GM23338 (cell line): ENCODE data around the gene RSPO3. TPM values are rescaled to one million over a fixed set of nuclear protein-coding genes. Genes with fewer than 3 reads are reported as not detected.

Experiments
- ATAC-seq: fragments of 200-7000 bp; cut with Tn5 transposase; 3 replicates; pipeline ENCODE4 v1.9.1; 2020
- DNase-seq: peaks from one replicate; pipeline ENCODE4 v3.0.0-alpha.2; 2015; ENCODE audit warnings: low spot score
- H2AFZ ChIP-seq: fragments of 200-600 bp; sonication (generic); 2 replicates; pipeline ENCODE4 v1.8.0; 2016; ENCODE audit warnings: antibody characterized with exemption, mild to moderate bottlenecking, moderate library complexity
- H3F3A ChIP-seq: fragments of 200-600 bp; sonication (generic); replicated peaks from 2 replicates; pipeline ENCODE4 v1.8.0; 2017; ENCODE audit warnings: antibody characterized with exemption, mixed run types, low read depth
- H3K27ac ChIP-seq: fragments of 200-600 bp; sonication (generic); 2 replicates; pipeline ENCODE4 v1.6.1; 2016; ENCODE audit warnings: low read depth
- H3K27me3 ChIP-seq: fragments of 200-600 bp; sonication (generic); 2 replicates; pipeline ENCODE4 v1.8.0; 2016; ENCODE audit warnings: mild to moderate bottlenecking, mixed run types, moderate library complexity; ENCODE audit not compliant: insufficient read depth
- H3K36me3 ChIP-seq: fragments of 200-600 bp; sonication (generic); 2 replicates; pipeline ENCODE4 v1.8.0; 2016; ENCODE audit warnings: mild to moderate bottlenecking; ENCODE audit not compliant: insufficient read depth
- H3K4me1 ChIP-seq: fragments of 200-600 bp; sonication (generic); 2 replicates; pipeline ENCODE4 v1.8.0; 2016; ENCODE audit warnings: mild to moderate bottlenecking, moderate library complexity; ENCODE audit not compliant: insufficient read depth
- H3K4me2 ChIP-seq: fragments of 200-600 bp; sonication (generic); 2 replicates; pipeline ENCODE4 v1.7.1; 2017; ENCODE audit warnings: mixed run types
- H3K4me3 ChIP-seq: fragments of 200-600 bp; sonication (generic); 2 replicates; pipeline ENCODE4 v1.6.1; 2016; ENCODE audit warnings: mixed run types
- H3K79me2 ChIP-seq: fragments of 200-600 bp; sonication (generic); replicated peaks from 2 replicates; pipeline ENCODE4 v1.8.0; 2017; ENCODE audit warnings: mild to moderate bottlenecking; ENCODE audit not compliant: insufficient read depth
- H3K9me2 ChIP-seq: fragments of 200-600 bp; sonication (generic); 2 replicates; pipeline ENCODE4 v1.8.0; 2017; ENCODE audit not compliant: insufficient read depth
- H4K20me1 ChIP-seq: fragments of 200-600 bp; sonication (generic); replicated peaks from 2 replicates; pipeline ENCODE4 v1.8.0; 2017; ENCODE audit warnings: mild to moderate bottlenecking; ENCODE audit not compliant: insufficient read depth
- H3K27ac Mint-ChIP-seq: 2 replicates; pipeline ENCODE4 v1.8.0; 2020; ENCODE audit warnings: inconsistent platforms, mild to moderate bottlenecking, moderate library complexity, mixed read lengths
- H3K27me3 Mint-ChIP-seq: 3 replicates; pipeline ENCODE4 v1.8.0; 2022; ENCODE audit warnings: low read depth, mild to moderate bottlenecking, moderate library complexity, mixed read lengths, inconsistent platforms; ENCODE audit not compliant: insufficient read depth, poor library complexity
- H3K36me3 Mint-ChIP-seq: 3 replicates; pipeline ENCODE4 v1.8.0; 2021; ENCODE audit warnings: low read depth, mild to moderate bottlenecking, inconsistent platforms, moderate library complexity, mixed read lengths
- H3K4me1 Mint-ChIP-seq: 3 replicates; pipeline ENCODE4 v1.8.0; 2020; ENCODE audit warnings: mild to moderate bottlenecking, inconsistent platforms, mixed read lengths
- H3K4me3 Mint-ChIP-seq: 3 replicates; pipeline ENCODE4 v1.8.0; 2021; ENCODE audit warnings: moderate library complexity, mild to moderate bottlenecking, inconsistent platforms, mixed read lengths
- H3K9me3 Mint-ChIP-seq: 3 replicates; pipeline ENCODE4 v1.8.0; 2020; ENCODE audit warnings: moderate library complexity, mild to moderate bottlenecking, inconsistent platforms, mixed read lengths
- CREB1 ChIP-seq: fragments of 250-450 bp; sonication (Bioruptor Pico); IDR thresholded peaks from 2 replicates; pipeline ENCODE4 v1.5.0; 2020; ENCODE audit warnings: low read depth, mild to moderate bottlenecking, moderate library complexity
- CTCF ChIP-seq, 2 experiments: fragments of 200-600 bp in 1 of 2; sonication (generic) in 1 of 2; conservative IDR thresholded peaks; 2 replicates each; pipeline versions ENCODE4 v1.5.1 to v1.6.1; 2016 to 2017; ENCODE audit warnings: antibody characterized with exemption in 2 of 2, low read depth in 2 of 2, mild to moderate bottlenecking in 2 of 2, moderate library complexity in 1 of 2
- EZH2 ChIP-seq: fragments of 200-600 bp; sonication (generic); IDR thresholded peaks from one replicate; pipeline ENCODE4 v1.8.0; 2017; ENCODE audit warnings: antibody characterized with exemption, mild to moderate bottlenecking, low read depth; ENCODE audit not compliant: unreplicated experiment
- EZH2phosphoT487 ChIP-seq: fragments of 200-600 bp; sonication (generic); IDR thresholded peaks from one replicate; pipeline ENCODE4 v1.8.1; 2018; ENCODE audit warnings: antibody characterized with exemption; ENCODE audit not compliant: unreplicated experiment
- JUNB ChIP-seq: IDR thresholded peaks from one replicate; pipeline ENCODE4 v1.6.1; 2016; ENCODE audit warnings: antibody characterized with exemption; ENCODE audit not compliant: unreplicated experiment
- NANOG ChIP-seq: IDR thresholded peaks from 2 replicates; pipeline ENCODE4 v1.6.1; 2016; ENCODE audit warnings: antibody characterized with exemption, borderline replicate concordance
- POLR2AphosphoS5 ChIP-seq: IDR thresholded peaks from 2 replicates; pipeline ENCODE4 v1.6.1; 2016; ENCODE audit warnings: antibody characterized with exemption, low read depth
- STAT1 ChIP-seq: IDR thresholded peaks from one replicate; pipeline ENCODE4 v1.6.1; 2016; ENCODE audit warnings: antibody characterized with exemption; ENCODE audit not compliant: unreplicated experiment
- ZNF114 ChIP-seq: fragments of 250-450 bp; sonication (Bioruptor Pico); IDR thresholded peaks from 2 replicates; pipeline ENCODE4 v1.5.0; 2020; ENCODE audit warnings: mild to moderate bottlenecking, moderate library complexity
- ZNF331 ChIP-seq: fragments of 250-450 bp; sonication (Bioruptor Pico); IDR thresholded peaks from 2 replicates; pipeline ENCODE4 v1.5.0; 2020; ENCODE audit warnings: low read depth, mild to moderate bottlenecking, moderate library complexity
- polyA plus RNA-seq: library from polyadenylated mRNA; unstranded; fragments of >200 nt; fragmentation: Nextera tagmentation; extraction: Ambion mirVana; gene quantifications from 2 replicates; pipeline ENCODE4 v1.2.1, GENCODE V29; 2016
- total RNA-seq: library from RNA; depleted of rRNA; stranded (reverse); fragments of >200 nt; shearing (Covaris generic); gene quantifications from 2 replicates; pipeline ENCODE4 v1.2.3, GENCODE V29; 2014
- TF ChIP-seq, protein P1 (sequence below): fragments of 250-450 bp; sonication (Bioruptor Pico); IDR thresholded peaks from 2 replicates; pipeline ENCODE4 v1.5.0; 2020; ENCODE audit warnings: mild to moderate bottlenecking, moderate library complexity
- TF ChIP-seq, protein P2 (sequence below): IDR thresholded peaks from 2 replicates; pipeline ENCODE4 v1.6.1; 2016; ENCODE audit warnings: antibody characterized with exemption
- TF ChIP-seq, protein P3 (sequence below): IDR thresholded peaks from one replicate; pipeline ENCODE4 v1.6.1; 2018; ENCODE audit warnings: antibody characterized with exemption; ENCODE audit not compliant: unreplicated experiment

Gene RSPO3
- total and polyA plus RNA-seq, 2 experiments from 2014 or later: not detected

- Mint-ChIP-seq H3K4me3 (no peak overlapping the region), H3K36me3 (no peaks in the 10 kb centered on the region; the same call in 2 of the 3 replicates), H3K9me3 (peaks cover 3% of the 10 kb centered on the region; the same call in 1 of the 3 replicates), H3K27ac (no peak overlapping the region), H3K4me1 (peaks cover 2% of the 10 kb centered on the region; the same call in 2 of the 3 replicates), H3K27me3 (no peaks in the 10 kb centered on the region)
- Histone ChIP-seq H3F3A (no peaks in the 10 kb centered on the region), H3K36me3 (no peaks in the 10 kb centered on the region), H3K9me2 (no peaks in the 10 kb centered on the region), H2AFZ (0 out of 2 replicates have a peak overlapping the region, but pooled peaks have one; percentile 23), H3K4me3 (no peak overlapping the region), H4K20me1 (no peaks in the 10 kb centered on the region), H3K4me1 (peaks cover 11% of the 10 kb centered on the region; the same call in 1 of the 2 replicates), H3K4me2 (no peak overlapping the region), H3K27ac (no peak overlapping the region), H3K79me2 (no peaks in the 10 kb centered on the region), H3K27me3 (no peaks in the 10 kb centered on the region)
- no peak for DNase-seq
- no peak for ATAC-seq
- TF ChIP-seq, protein P1, sequence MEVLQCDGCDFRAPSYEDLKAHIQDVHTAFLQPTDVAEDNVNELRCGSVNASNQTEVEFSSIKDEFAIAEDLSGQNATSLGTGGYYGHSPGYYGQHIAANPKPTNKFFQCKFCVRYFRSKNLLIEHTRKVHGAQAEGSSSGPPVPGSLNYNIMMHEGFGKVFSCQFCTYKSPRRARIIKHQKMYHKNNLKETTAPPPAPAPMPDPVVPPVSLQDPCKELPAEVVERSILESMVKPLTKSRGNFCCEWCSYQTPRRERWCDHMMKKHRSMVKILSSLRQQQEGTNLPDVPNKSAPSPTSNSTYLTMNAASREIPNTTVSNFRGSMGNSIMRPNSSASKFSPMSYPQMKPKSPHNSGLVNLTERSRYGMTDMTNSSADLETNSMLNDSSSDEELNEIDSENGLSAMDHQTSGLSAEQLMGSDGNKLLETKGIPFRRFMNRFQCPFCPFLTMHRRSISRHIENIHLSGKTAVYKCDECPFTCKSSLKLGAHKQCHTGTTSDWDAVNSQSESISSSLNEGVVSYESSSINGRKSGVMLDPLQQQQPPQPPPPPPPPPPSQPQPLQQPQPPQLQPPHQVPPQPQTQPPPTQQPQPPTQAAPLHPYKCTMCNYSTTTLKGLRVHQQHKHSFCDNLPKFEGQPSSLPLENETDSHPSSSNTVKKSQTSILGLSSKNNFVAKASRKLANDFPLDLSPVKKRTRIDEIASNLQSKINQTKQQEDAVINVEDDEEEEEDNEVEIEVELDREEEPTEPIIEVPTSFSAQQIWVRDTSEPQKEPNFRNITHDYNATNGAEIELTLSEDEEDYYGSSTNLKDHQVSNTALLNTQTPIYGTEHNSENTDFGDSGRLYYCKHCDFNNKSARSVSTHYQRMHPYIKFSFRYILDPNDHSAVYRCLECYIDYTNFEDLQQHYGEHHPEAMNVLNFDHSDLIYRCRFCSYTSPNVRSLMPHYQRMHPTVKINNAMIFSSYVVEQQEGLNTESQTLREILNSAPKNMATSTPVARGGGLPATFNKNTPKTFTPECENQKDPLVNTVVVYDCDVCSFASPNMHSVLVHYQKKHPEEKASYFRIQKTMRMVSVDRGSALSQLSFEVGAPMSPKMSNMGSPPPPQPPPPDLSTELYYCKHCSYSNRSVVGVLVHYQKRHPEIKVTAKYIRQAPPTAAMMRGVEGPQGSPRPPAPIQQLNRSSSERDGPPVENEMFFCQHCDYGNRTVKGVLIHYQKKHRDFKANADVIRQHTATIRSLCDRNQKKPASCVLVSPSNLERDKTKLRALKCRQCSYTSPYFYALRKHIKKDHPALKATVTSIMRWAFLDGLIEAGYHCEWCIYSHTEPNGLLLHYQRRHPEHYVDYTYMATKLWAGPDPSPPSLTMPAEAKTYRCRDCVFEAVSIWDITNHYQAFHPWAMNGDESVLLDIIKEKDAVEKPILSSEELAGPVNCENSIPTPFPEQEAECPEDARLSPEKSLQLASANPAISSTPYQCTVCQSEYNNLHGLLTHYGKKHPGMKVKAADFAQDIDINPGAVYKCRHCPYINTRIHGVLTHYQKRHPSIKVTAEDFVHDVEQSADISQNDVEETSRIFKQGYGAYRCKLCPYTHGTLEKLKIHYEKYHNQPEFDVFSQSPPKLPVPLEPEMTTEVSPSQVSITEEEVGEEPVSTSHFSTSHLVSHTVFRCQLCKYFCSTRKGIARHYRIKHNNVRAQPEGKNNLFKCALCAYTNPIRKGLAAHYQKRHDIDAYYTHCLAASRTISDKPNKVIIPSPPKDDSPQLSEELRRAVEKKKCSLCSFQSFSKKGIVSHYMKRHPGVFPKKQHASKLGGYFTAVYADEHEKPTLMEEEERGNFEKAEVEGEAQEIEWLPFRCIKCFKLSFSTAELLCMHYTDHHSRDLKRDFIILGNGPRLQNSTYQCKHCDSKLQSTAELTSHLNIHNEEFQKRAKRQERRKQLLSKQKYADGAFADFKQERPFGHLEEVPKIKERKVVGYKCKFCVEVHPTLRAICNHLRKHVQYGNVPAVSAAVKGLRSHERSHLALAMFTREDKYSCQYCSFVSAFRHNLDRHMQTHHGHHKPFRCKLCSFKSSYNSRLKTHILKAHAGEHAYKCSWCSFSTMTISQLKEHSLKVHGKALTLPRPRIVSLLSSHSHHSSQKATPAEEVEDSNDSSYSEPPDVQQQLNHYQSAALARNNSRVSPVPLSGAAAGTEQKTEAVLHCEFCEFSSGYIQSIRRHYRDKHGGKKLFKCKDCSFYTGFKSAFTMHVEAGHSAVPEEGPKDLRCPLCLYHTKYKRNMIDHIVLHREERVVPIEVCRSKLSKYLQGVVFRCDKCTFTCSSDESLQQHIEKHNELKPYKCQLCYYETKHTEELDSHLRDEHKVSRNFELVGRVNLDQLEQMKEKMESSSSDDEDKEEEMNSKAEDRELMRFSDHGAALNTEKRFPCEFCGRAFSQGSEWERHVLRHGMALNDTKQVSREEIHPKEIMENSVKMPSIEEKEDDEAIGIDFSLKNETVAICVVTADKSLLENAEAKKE (CRISPR knock-in tag): no peak
- TF ChIP-seq STAT1 (no peak), POLR2AphosphoS5 (no peak), NANOG (no peak), ZNF331 (CRISPR knock-in tag) (no peak), ZNF114 (CRISPR knock-in tag) (no peak), EZH2 (no peak), EZH2phosphoT487 (no peak), JUNB (no peak), CREB1 (CRISPR knock-in tag) (no peak), CTCF (conservative IDR thresholded peaks at IDR 0.05; ENCODE audit: low read depth in 2 of 2) (no peak)
- TF ChIP-seq, protein P2, sequence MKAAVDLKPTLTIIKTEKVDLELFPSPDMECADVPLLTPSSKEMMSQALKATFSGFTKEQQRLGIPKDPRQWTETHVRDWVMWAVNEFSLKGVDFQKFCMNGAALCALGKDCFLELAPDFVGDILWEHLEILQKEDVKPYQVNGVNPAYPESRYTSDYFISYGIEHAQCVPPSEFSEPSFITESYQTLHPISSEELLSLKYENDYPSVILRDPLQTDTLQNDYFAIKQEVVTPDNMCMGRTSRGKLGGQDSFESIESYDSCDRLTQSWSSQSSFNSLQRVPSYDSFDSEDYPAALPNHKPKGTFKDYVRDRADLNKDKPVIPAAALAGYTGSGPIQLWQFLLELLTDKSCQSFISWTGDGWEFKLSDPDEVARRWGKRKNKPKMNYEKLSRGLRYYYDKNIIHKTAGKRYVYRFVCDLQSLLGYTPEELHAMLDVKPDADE: no peak
- TF ChIP-seq, protein P3, sequence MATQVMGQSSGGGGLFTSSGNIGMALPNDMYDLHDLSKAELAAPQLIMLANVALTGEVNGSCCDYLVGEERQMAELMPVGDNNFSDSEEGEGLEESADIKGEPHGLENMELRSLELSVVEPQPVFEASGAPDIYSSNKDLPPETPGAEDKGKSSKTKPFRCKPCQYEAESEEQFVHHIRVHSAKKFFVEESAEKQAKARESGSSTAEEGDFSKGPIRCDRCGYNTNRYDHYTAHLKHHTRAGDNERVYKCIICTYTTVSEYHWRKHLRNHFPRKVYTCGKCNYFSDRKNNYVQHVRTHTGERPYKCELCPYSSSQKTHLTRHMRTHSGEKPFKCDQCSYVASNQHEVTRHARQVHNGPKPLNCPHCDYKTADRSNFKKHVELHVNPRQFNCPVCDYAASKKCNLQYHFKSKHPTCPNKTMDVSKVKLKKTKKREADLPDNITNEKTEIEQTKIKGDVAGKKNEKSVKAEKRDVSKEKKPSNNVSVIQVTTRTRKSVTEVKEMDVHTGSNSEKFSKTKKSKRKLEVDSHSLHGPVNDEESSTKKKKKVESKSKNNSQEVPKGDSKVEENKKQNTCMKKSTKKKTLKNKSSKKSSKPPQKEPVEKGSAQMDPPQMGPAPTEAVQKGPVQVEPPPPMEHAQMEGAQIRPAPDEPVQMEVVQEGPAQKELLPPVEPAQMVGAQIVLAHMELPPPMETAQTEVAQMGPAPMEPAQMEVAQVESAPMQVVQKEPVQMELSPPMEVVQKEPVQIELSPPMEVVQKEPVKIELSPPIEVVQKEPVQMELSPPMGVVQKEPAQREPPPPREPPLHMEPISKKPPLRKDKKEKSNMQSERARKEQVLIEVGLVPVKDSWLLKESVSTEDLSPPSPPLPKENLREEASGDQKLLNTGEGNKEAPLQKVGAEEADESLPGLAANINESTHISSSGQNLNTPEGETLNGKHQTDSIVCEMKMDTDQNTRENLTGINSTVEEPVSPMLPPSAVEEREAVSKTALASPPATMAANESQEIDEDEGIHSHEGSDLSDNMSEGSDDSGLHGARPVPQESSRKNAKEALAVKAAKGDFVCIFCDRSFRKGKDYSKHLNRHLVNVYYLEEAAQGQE: no peak
These were observed 54.9 kb downstream of the RSPO3 start for GRCh38 chr6:127173156-127173940.
